CD4-positive, alpha-beta T cell treated with Interleukin-15 for 1 hour (primary cell): ENCODE results near the gene SLC9A8.
A peak's percentile ranks its signal among the peaks of the same experiment; 100 is the strongest.
"Not testable (repeated sequence)": the region's sequence is repeated elsewhere in the genome, so short reads cannot be mapped to it uniquely, and the experiment has no call there.

ENCODE experiments used
- DNase-seq: peaks from one replicate; pipeline ENCODE4 v3.0.0-alpha.2; 2020

The SLC9A8 gene

GRCh38 chr20:49787371-49788357 is 25.0 kb upstream of the SLC9A8 start:
- no peak for DNase-seq

DNA sequence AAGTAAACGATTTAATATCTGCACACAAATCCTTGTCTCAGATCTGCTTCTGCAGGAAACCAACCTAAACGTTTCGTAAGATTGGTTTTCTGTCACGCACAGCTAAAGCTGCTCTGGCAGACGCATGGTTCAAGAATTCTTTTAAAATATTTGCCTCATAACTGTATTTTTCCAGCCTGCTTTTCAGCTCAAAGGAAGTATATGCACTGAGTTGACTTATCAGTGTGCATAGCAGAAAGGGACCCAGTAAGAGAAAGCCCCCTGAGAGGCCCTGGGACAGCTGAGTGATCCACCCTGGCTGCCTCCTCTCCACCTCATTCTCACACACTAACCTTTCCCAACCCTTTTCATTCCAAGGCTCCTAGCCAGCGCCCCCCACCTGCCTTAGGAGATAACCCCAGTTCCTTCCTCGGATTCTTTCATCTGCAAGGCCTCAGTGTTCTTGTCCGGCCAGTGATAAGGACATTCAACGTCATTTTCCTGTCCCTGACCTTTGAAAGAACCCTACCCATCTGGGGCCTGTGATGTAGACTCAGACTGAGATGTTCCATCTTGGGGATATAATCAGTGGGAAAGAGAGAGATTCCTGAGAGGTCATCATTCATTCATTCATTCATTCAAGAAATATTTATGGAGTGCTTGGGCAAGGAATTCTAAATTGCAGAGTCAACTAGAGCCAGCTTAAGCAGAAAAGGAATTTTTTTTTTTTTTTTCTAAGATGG is 22.4 kb upstream of the SLC9A8 start:
- DNase-seq, result no peak

- no peak for DNase-seq
Observed at GRCh38 chr20:49791165-49791564, 21.5 kb upstream of the SLC9A8 start.

GRCh38 chr20:49792006-49792405 is 20.6 kb upstream of the SLC9A8 start:
- no peak for DNase-seq

DNA sequence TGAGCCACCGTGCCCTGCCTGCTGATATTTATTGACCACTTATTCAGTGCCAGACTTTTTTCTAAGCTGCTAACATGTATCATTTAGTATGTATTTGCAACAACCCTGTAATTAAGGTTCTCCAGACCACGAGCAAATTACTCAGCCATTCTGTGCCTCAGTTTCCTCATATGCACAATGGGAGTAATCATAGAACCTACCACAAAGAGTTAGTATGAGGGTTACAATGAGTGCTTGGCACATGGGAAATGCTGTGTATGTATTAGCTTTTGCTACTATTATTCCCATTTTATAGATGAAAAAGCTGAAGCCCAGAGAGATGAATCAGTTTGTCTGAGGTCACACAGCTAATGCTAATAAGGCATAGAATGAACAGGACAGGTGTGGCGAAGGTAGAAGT is 20.0 kb upstream of the SLC9A8 start:
- DNase-seq, result no peak

DNA sequence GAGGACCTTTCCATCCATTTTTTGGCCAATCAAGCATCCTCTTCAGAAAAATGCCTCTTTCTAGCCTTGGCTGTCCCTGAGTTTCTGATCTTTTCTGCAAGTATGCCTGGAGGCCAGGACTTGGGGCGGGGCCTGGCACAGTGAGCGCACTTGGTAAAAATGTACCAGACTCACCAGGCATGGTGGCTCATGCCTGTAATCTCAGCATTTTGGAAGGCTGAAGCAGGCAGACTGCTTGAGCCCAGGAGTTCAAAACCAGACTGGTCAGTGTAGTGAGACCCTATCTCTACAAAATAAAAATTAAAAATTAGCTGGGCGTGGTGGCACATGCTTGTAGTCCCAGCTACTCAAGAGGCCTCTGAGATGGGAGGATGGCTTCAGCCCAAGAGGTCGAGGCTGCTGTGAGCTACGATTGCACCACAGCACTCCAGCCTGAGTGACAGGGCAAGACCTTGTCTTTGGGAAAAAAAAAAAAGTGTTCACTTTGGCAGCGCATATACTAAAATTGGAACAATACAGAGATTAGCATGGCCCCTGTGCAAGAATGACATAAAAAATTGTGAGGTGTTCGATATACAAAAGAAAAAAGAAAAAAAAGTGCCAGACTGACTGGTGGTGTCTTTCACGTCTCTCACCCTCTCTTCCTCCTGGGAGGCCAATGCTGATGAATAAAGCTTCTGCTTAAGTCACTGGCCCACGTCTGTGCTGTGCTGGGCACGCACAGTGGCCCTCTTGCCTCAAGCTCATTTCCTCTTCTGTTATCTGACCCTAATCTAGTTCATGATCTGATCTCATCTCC is 18.1 kb upstream of the SLC9A8 start:
- DNase-seq, result peak; percentile 63

DNA sequence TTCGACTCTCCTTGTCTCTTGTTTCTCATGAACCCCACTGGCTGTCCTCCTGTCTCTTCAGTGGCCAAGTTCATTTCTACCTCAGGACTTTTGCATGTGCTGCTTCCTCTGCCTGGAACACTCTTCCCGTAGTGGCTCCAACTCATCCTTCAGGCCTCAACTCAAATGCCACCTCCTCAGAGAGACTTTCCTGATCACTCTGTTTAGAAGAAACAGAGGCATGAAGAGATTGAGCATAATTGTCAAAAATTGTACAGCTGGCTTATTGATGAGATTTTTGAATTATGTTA is 17.5 kb upstream of the SLC9A8 start:
- DNase-seq, result no peak

DNA sequence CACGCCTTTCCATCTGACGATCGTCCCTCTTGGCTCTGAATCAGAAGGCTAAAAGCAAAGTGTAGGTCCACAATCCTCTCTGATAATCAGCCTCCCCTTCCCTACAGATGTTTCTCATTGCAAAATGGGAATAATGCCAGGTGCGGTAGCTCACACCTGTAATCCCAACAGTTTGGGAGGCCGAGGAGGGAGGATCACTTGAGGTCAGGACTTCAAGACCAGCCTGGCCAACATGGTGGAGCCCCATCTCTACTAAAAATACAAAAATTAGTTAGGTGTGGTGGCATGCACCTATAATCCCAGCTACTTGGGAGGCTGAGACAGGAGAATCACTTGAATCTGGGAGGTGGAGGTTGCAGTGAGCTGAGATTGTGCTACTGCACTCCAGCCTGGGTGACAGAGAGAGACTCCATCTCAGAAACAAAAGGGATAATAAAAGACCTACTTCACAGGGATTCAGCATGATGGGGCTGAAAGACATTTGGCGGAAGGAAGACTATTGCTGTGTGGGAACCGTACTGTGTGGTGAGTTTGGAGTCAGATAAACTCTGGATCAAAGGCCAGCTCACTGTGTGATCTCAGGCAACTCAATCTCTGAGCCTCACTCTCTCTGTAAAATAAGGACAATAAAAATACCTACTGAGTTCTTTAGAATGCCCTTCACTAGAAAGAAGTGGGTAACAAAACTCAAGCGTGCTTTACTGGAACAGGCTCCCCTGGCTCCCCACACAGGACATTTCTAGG is 15.9 kb upstream of the SLC9A8 start:
- no peak for DNase-seq

DNA sequence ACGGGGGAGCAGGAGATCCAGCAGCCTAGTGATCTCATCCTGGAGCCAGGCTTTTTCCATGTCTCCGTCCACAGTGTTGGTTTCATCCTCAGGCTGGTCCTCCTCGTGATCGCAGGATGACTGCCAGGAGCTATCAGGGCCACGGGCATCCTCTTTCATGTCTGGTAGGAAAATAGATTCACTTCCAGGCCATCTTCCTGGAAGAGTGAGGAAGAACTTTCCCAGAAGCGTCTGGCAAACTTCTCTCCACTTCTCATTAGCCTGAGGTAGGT is 15.3 kb upstream of the SLC9A8 start:
- no peak for DNase-seq

DNA sequence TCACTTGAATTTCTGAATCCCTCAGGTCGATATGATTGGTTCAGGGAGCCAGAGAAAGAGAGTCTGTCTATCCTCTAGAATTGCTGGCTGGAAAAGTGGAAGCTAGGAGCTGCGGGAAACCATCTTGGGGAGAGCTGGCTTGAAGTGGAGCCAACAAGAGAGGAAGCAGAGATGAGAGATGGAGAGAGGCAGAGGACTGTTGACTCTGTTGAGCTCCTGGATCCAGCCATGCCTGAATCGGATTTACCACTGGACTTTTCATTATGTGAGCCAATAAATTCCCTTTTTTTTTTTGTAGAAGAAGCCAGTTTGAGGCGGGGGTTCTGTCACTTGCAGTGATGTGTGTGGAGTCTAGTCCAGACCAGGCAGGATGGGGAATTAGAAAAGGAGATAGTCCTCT is 13.9 kb upstream of the SLC9A8 start:
- no peak for DNase-seq

DNA sequence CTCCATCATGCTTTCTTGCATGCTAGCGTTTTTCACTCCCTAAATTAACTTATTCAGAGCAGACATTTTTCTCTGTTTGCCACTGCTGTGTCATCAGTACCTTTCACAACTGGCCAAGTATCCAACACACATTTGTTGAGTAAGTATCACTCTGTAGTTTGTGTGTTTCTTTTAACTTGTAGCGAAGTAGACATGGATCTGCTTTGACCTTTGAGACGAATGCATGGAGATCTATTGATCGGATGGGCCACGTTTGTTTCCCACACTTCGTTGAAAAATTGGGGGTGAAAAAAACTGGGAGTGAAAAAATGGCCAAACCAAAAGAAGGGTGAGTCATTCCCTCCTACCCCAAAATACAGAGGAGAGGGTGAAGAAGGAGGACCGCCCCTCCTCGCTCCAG is 12.9 kb upstream of the SLC9A8 start:
- no peak for DNase-seq

GRCh38 chr20:49803418-49803817 is 9.2 kb upstream of the SLC9A8 start:
- no peak for DNase-seq

GRCh38 chr20:49804364-49804763 is 8.3 kb upstream of the SLC9A8 start:
- no peak for DNase-seq

- not testable (repeated sequence) for DNase-seq
Observed at GRCh38 chr20:49805224-49805876, 7.3 kb upstream of the SLC9A8 start.

GRCh38 chr20:49808753-49809152 is 3.9 kb upstream of the SLC9A8 start:
- DNase-seq, result no peak

- DNase-seq, result no peak
Observed at GRCh38 chr20:49809803-49810359, 2.7 kb upstream of the SLC9A8 start.

DNA sequence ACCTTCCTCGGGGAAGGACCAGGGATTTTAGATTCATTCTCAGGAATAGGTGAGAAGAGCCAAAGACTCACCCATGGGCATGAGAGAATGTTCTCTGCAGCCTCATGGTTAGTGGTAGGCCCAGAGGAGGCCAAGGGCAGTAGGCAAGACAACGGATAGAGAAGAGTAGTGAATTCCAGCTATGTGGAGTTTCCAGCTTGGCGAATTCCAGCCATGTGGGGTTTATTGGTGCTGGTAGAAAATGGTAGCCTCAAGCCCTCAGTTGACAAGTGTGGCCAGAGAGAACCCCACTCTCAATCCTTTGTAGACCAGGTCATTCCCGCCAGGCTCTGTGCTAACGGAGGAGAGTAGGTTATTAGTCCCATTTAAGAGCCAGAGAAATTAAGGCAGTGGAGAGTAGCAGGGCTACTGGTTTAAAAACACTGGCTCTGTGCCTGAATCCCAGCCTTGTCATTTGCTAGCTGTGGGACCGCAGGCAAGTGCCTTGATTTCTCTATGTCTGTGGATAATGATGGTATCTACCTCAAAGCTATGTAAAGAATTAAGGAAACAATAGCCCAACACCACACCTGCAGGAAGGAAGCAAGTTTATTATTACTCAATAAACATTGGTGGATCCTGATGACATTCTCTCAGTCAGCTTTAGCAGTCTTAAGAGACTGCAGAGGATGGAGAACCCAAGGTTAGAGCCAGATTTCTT is 2.0 kb upstream of the SLC9A8 start:
- DNase-seq, result no peak

- no peak for DNase-seq
Observed at GRCh38 chr20:49811825-49812506, 662 bp upstream of the SLC9A8 start.

GRCh38 chr20:49813305-49813974 is 812 bp downstream of the SLC9A8 start:
- no peak for DNase-seq

GRCh38 chr20:49814057-49814694 is 1.5 kb downstream of the SLC9A8 start:
- DNase-seq, result no peak
